Body of pancreas (tissue), 4 donors: ENCODE data around the gene FBL. TPM values are rescaled to one million over a fixed set of nuclear protein-coding genes. Genes with fewer than 3 reads are reported as not detected.

Experiments
- ATAC-seq: fragments of 150-250 bp; one replicate; pipeline ENCODE4 v1.9.1; 2016
- DNase-seq, 4 donors: peaks; one replicate each; pipeline ENCODE4 v3.0.0-alpha.2; 2019
- H3K27ac ChIP-seq, 4 donors: fragments of 200-600 bp; sonication (generic); 1 replicate in 3 of 4; 2 replicates in 1 of 4; pipeline versions ENCODE4 v1.5.1 to v1.6.1; 2016 to 2019; ENCODE audit warnings: mild to moderate bottlenecking in 1 of 4, mixed read lengths in 1 of 4, moderate library complexity in 1 of 4
- H3K27me3 ChIP-seq, 2 donors: fragments of 200-600 bp; sonication (generic); one replicate each; pipeline ENCODE4 v1.6.0; 2016; ENCODE audit warnings: mild to moderate bottlenecking in 1 of 2
- H3K36me3 ChIP-seq, 2 donors: fragments of 200-600 bp; sonication (generic); replicated peaks in 1 of 2; 2 replicates each; pipeline ENCODE4 v1.5.1; 2016; ENCODE audit warnings: low read depth in 2 of 2; ENCODE audit not compliant: insufficient read depth in 1 of 2
- H3K4me1 ChIP-seq: fragments of 200-600 bp; sonication (generic); one replicate; pipeline ENCODE4 v1.6.0; 2016
- H3K4me3 ChIP-seq, 2 donors: fragments of 200-600 bp; sonication (generic); 1 replicate in 1 of 2; 2 replicates in 1 of 2; pipeline ENCODE4 v1.5.1; 2016 to 2019
- H3K9me3 ChIP-seq, 3 donors: fragments of 200-600 bp; sonication (generic); 1 replicate in 2 of 3; 2 replicates in 1 of 3; pipeline ENCODE4 v1.5.1; 2016
- CTCF ChIP-seq, 7 experiments: fragments of 450-650 bp in 4 of 7; fragments of 200-600 bp in 3 of 7; sonication (generic) in 3 of 7; IDR thresholded peaks; one replicate each; pipeline ENCODE4 v1.5.1; 2016 to 2019; ENCODE audit warnings: antibody characterized with exemption in 7 of 7
- POLR2A ChIP-seq, 3 donors: fragments of 450-650 bp; IDR thresholded peaks; one replicate each; pipeline ENCODE4 v1.6.1; 2016; ENCODE audit warnings: antibody characterized with exemption in 3 of 3, mild to moderate bottlenecking in 2 of 3
- WGBS, 2 donors: methylation state at CpG; one replicate each; pipeline ENCODE4 v1.1.5; 2017; 5-methylcytosine and 5-hydroxymethylcytosine counted together
- intact Hi-C: fragments of 100-400 bp; cut with DNase I; formaldehyde crosslinking; loops from one replicate; pipeline ENCODE4 v1.15.1; 2023
- total RNA-seq, 2 donors: library from RNA; depleted of rRNA; stranded (reverse); fragments of >200 nt; gene quantifications; one replicate each; pipeline ENCODE4 v1.1.0, GENCODE V29; 2016

The FBL gene
- total RNA-seq, 2 donors from 2014 or later, result 90.3 to 118 TPM

- no peak for DNase-seq
- Histone ChIP-seq H3K36me3 (peaks cover 14 to 29% of the 10 kb centered on the region in 2 donors), H3K4me1 (peaks cover 20% of the 10 kb centered on the region), H3K27ac (peak overlapping the region in 3 of 4 donors; percentile 60 to 90 (median 87)), H3K9me3 (no peaks in the 10 kb centered on the region), H3K27me3 (no peaks in the 10 kb centered on the region), H3K4me3 (peak overlapping the region in 1 of 2 donors; percentile 100)
- ATAC-seq, result no peak
- no peak for TF ChIP-seq CTCF (IDR thresholded peaks at IDR 0.05)
- TF ChIP-seq POLR2A (IDR thresholded peaks at IDR 0.05), result no peak
- intact Hi-C loops, result no loop called here
- WGBS, 2 donors, result 51 to 60% methylated on average over 5 of the region's 5 CpGs
These were observed 13.7 kb downstream of the FBL start for GRCh38 chr19:39832341-39833083.

- DNase-seq (no peak), ATAC-seq (no peak)
- 86 to 91% methylated on average over 15 to 16 of the region's 16 CpGs for whole genome bisulfite sequencing, 2 donors
- peaks cover 11 to 27% of the 10 kb centered on the region in 2 donors for H3K36me3 ChIP-seq
- intact Hi-C loops, result no loop called here
- H3K9me3 ChIP-seq, result no peaks in the 10 kb centered on the region
- H3K27ac ChIP-seq, result no peak overlapping the region
- no peak for TF ChIP-seq POLR2A (IDR thresholded peaks at IDR 0.05)
- TF ChIP-seq CTCF (IDR thresholded peaks at IDR 0.05), result no peak
- H3K27me3 ChIP-seq, result no peaks in the 10 kb centered on the region
- H3K4me1 ChIP-seq, result peaks cover 20% of the 10 kb centered on the region
- H3K4me3 ChIP-seq, result no peak overlapping the region
These were observed 14.5 kb downstream of the FBL start for GRCh38 chr19:39831679-39832078.

GRCh38 chr19:39830847-39831246 is 15.3 kb downstream of the FBL start:
- H3K4me3 ChIP-seq, result no peak overlapping the region
- ATAC-seq (no peak), DNase-seq (no peak)
- no peaks in the 10 kb centered on the region for H3K9me3 ChIP-seq
- H3K36me3 ChIP-seq, result peaks cover 9 to 22% of the 10 kb centered on the region in 2 donors
- TF ChIP-seq CTCF (IDR thresholded peaks at IDR 0.05) (no peak), POLR2A (IDR thresholded peaks at IDR 0.05) (no peak)
- H3K27me3 ChIP-seq, result no peaks in the 10 kb centered on the region
- peaks cover 20% of the 10 kb centered on the region for H3K4me1 ChIP-seq
- intact Hi-C loops, result no loop called here
- H3K27ac ChIP-seq, result no peak overlapping the region

- Histone ChIP-seq H3K27me3 (no peaks in the 10 kb centered on the region), H3K4me1 (peaks cover 20% of the 10 kb centered on the region), H3K4me3 (no peak overlapping the region), H3K36me3 (peaks cover 9 to 22% of the 10 kb centered on the region in 2 donors), H3K9me3 (no peaks in the 10 kb centered on the region), H3K27ac (no peak overlapping the region)
- TF ChIP-seq CTCF (IDR thresholded peaks at IDR 0.05) (no peak), POLR2A (IDR thresholded peaks at IDR 0.05) (no peak)
- intact Hi-C loops, result no loop called here
- ATAC-seq, result no peak
- no peak for DNase-seq
- WGBS, 2 donors, result 92 to 97% methylated on average over 14 to 18 of the region's 18 CpGs
These were observed 15.8 kb downstream of the FBL start for GRCh38 chr19:39830406-39830805.
